Body of pancreas (tissue), 4 donors: Measurements from ENCODE around the gene IQCF5. TPM values are rescaled to one million over a fixed set of nuclear protein-coding genes. Genes with fewer than 3 reads are reported as not detected.
A peak's percentile ranks its signal among the peaks of the same experiment; 100 is the strongest.

Experiments
- ATAC-seq: fragments of 150-250 bp; one replicate; pipeline ENCODE4 v1.9.1; 2016
- DNase-seq, 4 donors: peaks; one replicate each; pipeline ENCODE4 v3.0.0-alpha.2; 2019
- H3K27ac ChIP-seq, 4 donors: fragments of 200-600 bp; sonication (generic); 1 replicate in 3 of 4; 2 replicates in 1 of 4; pipeline versions ENCODE4 v1.5.1 to v1.6.1; 2016 to 2019; ENCODE audit warnings: mild to moderate bottlenecking in 1 of 4, mixed read lengths in 1 of 4, moderate library complexity in 1 of 4
- H3K27me3 ChIP-seq, 2 donors: fragments of 200-600 bp; sonication (generic); one replicate each; pipeline ENCODE4 v1.6.0; 2016; ENCODE audit warnings: mild to moderate bottlenecking in 1 of 2
- H3K36me3 ChIP-seq, 2 donors: fragments of 200-600 bp; sonication (generic); replicated peaks in 1 of 2; 2 replicates each; pipeline ENCODE4 v1.5.1; 2016; ENCODE audit warnings: low read depth in 2 of 2; ENCODE audit not compliant: insufficient read depth in 1 of 2
- H3K4me1 ChIP-seq: fragments of 200-600 bp; sonication (generic); one replicate; pipeline ENCODE4 v1.6.0; 2016
- H3K4me3 ChIP-seq, 2 donors: fragments of 200-600 bp; sonication (generic); 1 replicate in 1 of 2; 2 replicates in 1 of 2; pipeline ENCODE4 v1.5.1; 2016 to 2019
- H3K9me3 ChIP-seq, 3 donors: fragments of 200-600 bp; sonication (generic); 1 replicate in 2 of 3; 2 replicates in 1 of 3; pipeline ENCODE4 v1.5.1; 2016
- CTCF ChIP-seq, 7 experiments: fragments of 450-650 bp in 4 of 7; fragments of 200-600 bp in 3 of 7; sonication (generic) in 3 of 7; IDR thresholded peaks; one replicate each; pipeline ENCODE4 v1.5.1; 2016 to 2019; ENCODE audit warnings: antibody characterized with exemption in 7 of 7
- POLR2A ChIP-seq, 3 donors: fragments of 450-650 bp; IDR thresholded peaks; one replicate each; pipeline ENCODE4 v1.6.1; 2016; ENCODE audit warnings: antibody characterized with exemption in 3 of 3, mild to moderate bottlenecking in 2 of 3
- WGBS, 2 donors: methylation state at CpG; one replicate each; pipeline ENCODE4 v1.1.5; 2017; 5-methylcytosine and 5-hydroxymethylcytosine counted together
- intact Hi-C: fragments of 100-400 bp; cut with DNase I; formaldehyde crosslinking; loops from one replicate; pipeline ENCODE4 v1.15.1; 2023
- total RNA-seq, 2 donors: library from RNA; depleted of rRNA; stranded (reverse); fragments of >200 nt; gene quantifications; one replicate each; pipeline ENCODE4 v1.1.0, GENCODE V29; 2016

The IQCF5 gene
- total RNA-seq, 2 donors from 2014 or later = not detected

- H3K4me1 ChIP-seq = no peaks in the 10 kb centered on the region
- H3K27me3 ChIP-seq = no peaks in the 10 kb centered on the region
- intact Hi-C loops = no loop called here
- ATAC-seq = no peak
- no peaks in the 10 kb centered on the region for H3K9me3 ChIP-seq
- no peak overlapping the region for H3K4me3 ChIP-seq
- TF ChIP-seq CTCF (IDR thresholded peaks at IDR 0.05) = no peak
- no peak for TF ChIP-seq POLR2A (IDR thresholded peaks at IDR 0.05)
- H3K36me3 ChIP-seq = no peaks in the 10 kb centered on the region
- no peak overlapping the region for H3K27ac ChIP-seq
- WGBS, 2 donors = 52 to 70% methylated on average over 7 of the region's 7 CpGs
- no peak for DNase-seq
These were observed 16.0 kb upstream of the IQCF5 start for GRCh38 chr3:51891242-51892039.

- Histone ChIP-seq H3K36me3 (no peaks in the 10 kb centered on the region), H3K4me3 (no peak overlapping the region), H3K27me3 (no peaks in the 10 kb centered on the region), H3K9me3 (no peaks in the 10 kb centered on the region), H3K4me1 (no peaks in the 10 kb centered on the region), H3K27ac (no peak overlapping the region)
- intact Hi-C loops = no loop called here
- TF ChIP-seq POLR2A (IDR thresholded peaks at IDR 0.05) (no peak), CTCF (IDR thresholded peaks at IDR 0.05) (no peak)
- ATAC-seq (no peak), DNase-seq (no peak)
- 86 to 92% methylated on average over 12 of the region's 12 CpGs for WGBS, 2 donors
These were observed 13.2 kb upstream of the IQCF5 start for GRCh38 chr3:51888463-51889105.

GRCh38 chr3:51887620-51888019 lies 12.2 kb upstream of the IQCF5 start:
- H3K36me3 ChIP-seq = no peaks in the 10 kb centered on the region
- WGBS, 2 donors = 44 to 47% methylated on average over 2 of the region's 2 CpGs
- TF ChIP-seq CTCF (IDR thresholded peaks at IDR 0.05) = no peak
- no peak for TF ChIP-seq POLR2A (IDR thresholded peaks at IDR 0.05)
- no peak overlapping the region for H3K4me3 ChIP-seq
- H3K27ac ChIP-seq = no peak overlapping the region
- H3K4me1 ChIP-seq = no peaks in the 10 kb centered on the region
- ATAC-seq (no peak), DNase-seq (peak in 3 of 4 donors; percentile 17 to 51 (median 31))
- intact Hi-C loops = no loop called here
- no peaks in the 10 kb centered on the region for H3K27me3 ChIP-seq
- no peaks in the 10 kb centered on the region for H3K9me3 ChIP-seq

- Histone ChIP-seq H3K27me3 (no peaks in the 10 kb centered on the region), H3K36me3 (no peaks in the 10 kb centered on the region), H3K4me3 (no peak overlapping the region), H3K27ac (no peak overlapping the region), H3K9me3 (no peaks in the 10 kb centered on the region), H3K4me1 (no peaks in the 10 kb centered on the region)
- ATAC-seq (no peak), DNase-seq (no peak)
- intact Hi-C loops = no loop called here
- TF ChIP-seq CTCF (IDR thresholded peaks at IDR 0.05) = no peak
- TF ChIP-seq POLR2A (IDR thresholded peaks at IDR 0.05) = no peak
These were observed 11.0 kb upstream of the IQCF5 start for GRCh38 chr3:51886447-51886846.
